Mammary epithelial cell (primary cell): Measurements from ENCODE around the gene SYT9.

Experiments
- EZH2 ChIP-seq: IDR thresholded peaks from 2 replicates; pipeline ENCODE4 v1.6.1; 2012; ENCODE audit warnings: low read length, inconsistent platforms, borderline replicate concordance
- TF ChIP-seq, protein P1 (sequence below), 2 donors: IDR thresholded peaks in 1 of 2; conservative IDR thresholded peaks in 1 of 2; 2 replicates each; pipeline ENCODE4 v1.5.1; 2011 to 2012; ENCODE audit warnings: inconsistent platforms in 2 of 2, low read length in 2 of 2, mild to moderate bottlenecking in 2 of 2, control low read depth in 1 of 2, low read depth in 1 of 2; ENCODE audit not compliant: insufficient read depth in 1 of 2; ENCODE audit errors: extremely low read depth in 1 of 2

DNA sequence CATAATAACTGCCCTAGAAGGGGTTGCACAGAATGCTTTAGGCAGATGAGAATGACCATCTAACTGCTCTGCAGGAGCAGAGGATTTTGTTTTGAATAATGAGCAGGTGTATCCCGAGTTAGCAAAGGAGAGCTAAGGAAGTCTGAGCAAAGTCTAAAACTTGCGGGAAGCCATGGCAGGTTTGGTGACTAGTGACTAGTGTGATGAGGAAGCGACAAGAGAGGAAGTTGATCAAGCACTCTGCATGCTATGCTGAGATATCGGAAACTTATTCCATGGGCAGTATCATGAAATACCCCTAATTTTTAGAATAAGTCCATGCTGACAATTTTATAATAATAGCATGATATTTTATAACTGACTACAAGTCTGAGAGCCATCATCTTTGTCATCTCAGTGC, 246.5 kb downstream of the SYT9 start:
- TF ChIP-seq, protein P1, sequence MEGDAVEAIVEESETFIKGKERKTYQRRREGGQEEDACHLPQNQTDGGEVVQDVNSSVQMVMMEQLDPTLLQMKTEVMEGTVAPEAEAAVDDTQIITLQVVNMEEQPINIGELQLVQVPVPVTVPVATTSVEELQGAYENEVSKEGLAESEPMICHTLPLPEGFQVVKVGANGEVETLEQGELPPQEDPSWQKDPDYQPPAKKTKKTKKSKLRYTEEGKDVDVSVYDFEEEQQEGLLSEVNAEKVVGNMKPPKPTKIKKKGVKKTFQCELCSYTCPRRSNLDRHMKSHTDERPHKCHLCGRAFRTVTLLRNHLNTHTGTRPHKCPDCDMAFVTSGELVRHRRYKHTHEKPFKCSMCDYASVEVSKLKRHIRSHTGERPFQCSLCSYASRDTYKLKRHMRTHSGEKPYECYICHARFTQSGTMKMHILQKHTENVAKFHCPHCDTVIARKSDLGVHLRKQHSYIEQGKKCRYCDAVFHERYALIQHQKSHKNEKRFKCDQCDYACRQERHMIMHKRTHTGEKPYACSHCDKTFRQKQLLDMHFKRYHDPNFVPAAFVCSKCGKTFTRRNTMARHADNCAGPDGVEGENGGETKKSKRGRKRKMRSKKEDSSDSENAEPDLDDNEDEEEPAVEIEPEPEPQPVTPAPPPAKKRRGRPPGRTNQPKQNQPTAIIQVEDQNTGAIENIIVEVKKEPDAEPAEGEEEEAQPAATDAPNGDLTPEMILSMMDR (conservative IDR thresholded peaks at IDR 0.05 in 1 of 2, IDR thresholded peaks at IDR 0.05 in 1 of 2; ENCODE audit: extremely low read depth in 1 of 2, insufficient read depth in 1 of 2, low read depth in 1 of 2, low read length in 2 of 2): no peak
- no peak for TF ChIP-seq EZH2
